ENCODE data around the gene C19orf67. TPM values are rescaled to one million over a fixed set of nuclear protein-coding genes. Genes with fewer than 3 reads are reported as not detected.
A peak's percentile ranks its signal among the peaks of the same experiment; 100 is the strongest.
"Not testable (repeated sequence)": the region's sequence is repeated elsewhere in the genome, so short reads cannot be mapped to it uniquely, and the experiment has no call there.

C19orf67 gene
- total and polyA plus RNA-seq, 12 donors = not detected

DNA sequence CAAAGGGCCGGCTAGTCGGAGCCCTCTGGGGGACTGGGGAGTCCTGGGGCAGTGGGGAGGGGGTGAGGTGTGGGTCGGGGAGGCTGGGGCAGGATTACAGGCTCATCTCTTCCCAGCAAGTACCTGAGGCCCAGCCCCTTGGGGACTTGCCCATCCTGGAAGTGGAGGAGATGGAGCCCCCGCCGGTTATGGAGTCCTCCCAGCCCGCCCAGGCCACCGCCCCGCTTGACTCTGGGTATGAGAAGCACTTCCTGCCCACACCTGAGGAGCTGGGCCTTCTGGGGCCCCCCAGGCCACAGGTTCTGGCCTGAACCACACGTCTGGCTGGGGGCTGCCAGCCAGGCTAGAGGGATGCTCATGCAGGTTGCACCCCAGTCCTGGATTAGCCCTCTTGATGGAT lies 33.6 kb downstream of the C19orf67 start:
- 72 to 87% (median 82%) methylated on average over 7 to 9 of the region's 9 CpGs; no CpG with 5 or more reads in 1 of the 4 donors for WGBS, 4 donors
- no peaks in the 10 kb centered on the region for H3K4me1 ChIP-seq (replicated peaks in 1 of 2)
- H3K4me3 ChIP-seq = no peak overlapping the region
- H3K27ac ChIP-seq = no peak overlapping the region
- H3K9me3 ChIP-seq (replicated peaks in 1 of 3) = no peaks in the 10 kb centered on the region
- H3K36me3 ChIP-seq (replicated peaks in 1 of 2) = no peaks in the 10 kb centered on the region
- intact Hi-C loops (cut with DNase I) = loop anchor here (10.0 kb wide), 2 partner anchors 167 to 457 kb away; no protein-coding TSS in a partner anchor
- no peaks in the 10 kb centered on the region for H3K27me3 ChIP-seq
- DNase-seq = no peak
- TF ChIP-seq POLR2A (IDR thresholded peaks at IDR 0.05) (no peak), CTCF (IDR thresholded peaks at IDR 0.05) (no peak)

DNA sequence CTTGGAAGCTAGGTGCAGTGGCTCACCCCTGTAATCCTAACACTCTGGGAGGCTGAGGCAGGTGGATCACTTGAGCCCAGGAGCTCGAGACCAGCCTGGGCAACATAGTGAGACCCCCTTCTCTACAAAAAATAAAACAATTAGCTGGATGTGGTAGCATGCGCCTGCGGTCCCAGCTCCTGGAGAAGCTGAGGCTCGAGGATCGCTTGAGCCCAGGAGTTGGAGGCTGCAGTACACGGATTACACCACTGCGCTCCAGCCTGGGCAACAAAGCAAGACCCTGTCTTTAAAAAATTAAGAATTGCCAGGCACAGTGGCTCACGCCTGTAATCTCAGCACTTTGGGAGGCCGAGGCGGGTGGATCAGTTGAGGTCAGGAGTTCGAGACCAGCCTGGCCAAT lies 34.6 kb downstream of the C19orf67 start:
- not testable (repeated sequence) for H3K9me3 ChIP-seq (replicated peaks in 1 of 3); H3K27me3 ChIP-seq; H3K36me3 ChIP-seq (replicated peaks in 1 of 2); H3K27ac ChIP-seq; DNase-seq; H3K4me3 ChIP-seq; H3K4me1 ChIP-seq (replicated peaks in 1 of 2)
- WGBS, 4 donors = 63 to 88% (median 87%) methylated on average over 4 to 11 of the region's 11 CpGs
- intact Hi-C loops (cut with DNase I) = loop anchor here (10.0 kb wide), 2 partner anchors 166 to 456 kb away; no protein-coding TSS in a partner anchor

DNA sequence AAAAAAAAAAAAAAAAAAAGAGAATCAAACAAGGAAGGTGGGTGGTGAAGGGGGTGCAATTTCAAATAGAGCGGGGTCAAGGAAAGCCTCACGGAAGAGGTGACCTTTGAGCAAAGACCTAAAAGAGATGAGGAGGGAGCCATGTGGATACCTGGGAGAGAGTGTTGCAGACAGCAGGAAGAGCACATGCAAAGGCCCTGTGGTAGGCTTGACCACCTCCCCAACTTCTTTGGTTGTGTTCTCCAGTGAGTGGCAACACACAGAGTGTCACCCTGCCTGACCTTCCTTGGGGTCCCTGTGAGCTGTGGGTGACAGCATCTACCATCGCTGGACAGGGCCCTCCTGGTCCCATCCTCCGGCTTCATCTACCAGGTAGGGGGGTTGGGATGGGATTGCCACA lies 35.1 kb downstream of the C19orf67 start:
- Histone ChIP-seq H3K9me3 (replicated peaks in 1 of 3) (no peaks in the 10 kb centered on the region), H3K27ac (no peak overlapping the region), H3K36me3 (replicated peaks in 1 of 2) (no peaks in the 10 kb centered on the region), H3K4me1 (replicated peaks in 1 of 2) (no peaks in the 10 kb centered on the region), H3K27me3 (no peaks in the 10 kb centered on the region), H3K4me3 (no peak overlapping the region)
- intact Hi-C loops (cut with DNase I) = loop anchor here (10.0 kb wide), 2 partner anchors 166 to 456 kb away; no protein-coding TSS in a partner anchor
- TF ChIP-seq CTCF (IDR thresholded peaks at IDR 0.05) = no peak
- no peak for DNase-seq
- WGBS, 4 donors = 91 to 93% (median 92%) methylated on average over 3 to 4 of the region's 4 CpGs

DNA sequence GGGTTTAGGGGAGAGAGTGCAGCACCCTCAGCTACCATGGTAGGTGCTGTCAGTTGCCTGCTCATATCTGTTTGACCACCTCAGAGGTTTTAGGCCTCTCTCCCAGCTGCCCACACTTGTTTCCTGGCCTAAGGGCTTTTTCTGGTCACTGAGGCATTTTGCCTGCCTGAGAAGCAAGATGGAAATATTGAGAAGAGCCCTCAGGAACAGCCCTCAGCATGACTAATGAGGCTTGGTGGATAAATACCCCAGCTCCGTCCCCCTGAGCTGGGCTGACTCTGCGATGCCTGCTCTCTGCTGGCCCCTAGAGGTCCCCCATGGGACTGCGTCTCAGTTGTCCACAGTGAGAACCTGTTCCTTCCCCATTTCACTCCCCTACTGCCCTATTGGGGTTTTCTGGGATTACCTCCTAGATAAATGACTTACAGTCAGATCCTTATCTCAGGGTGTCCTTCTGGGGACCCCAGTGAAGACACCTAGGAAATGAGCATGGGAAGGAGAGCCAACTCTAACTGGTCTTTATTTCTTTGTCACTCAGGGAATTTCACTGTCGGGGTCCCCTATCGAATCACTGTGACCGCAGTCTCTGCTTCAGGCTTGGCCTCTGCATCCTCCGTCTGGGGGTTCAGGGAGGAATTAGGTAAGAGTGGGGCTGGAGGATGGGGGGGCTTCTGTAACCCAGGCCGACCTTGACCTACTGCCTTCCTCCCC lies 37.0 kb downstream of the C19orf67 start:
- no peaks in the 10 kb centered on the region for H3K27me3 ChIP-seq
- no peaks in the 10 kb centered on the region for H3K36me3 ChIP-seq (replicated peaks in 1 of 2)
- no peak overlapping the region for H3K27ac ChIP-seq
- H3K4me3 ChIP-seq = no peak overlapping the region
- WGBS, 4 donors = 66 to 74% (median 69%) methylated on average over 7 to 8 of the region's 8 CpGs
- no peaks in the 10 kb centered on the region for H3K4me1 ChIP-seq (replicated peaks in 1 of 2)
- intact Hi-C loops (cut with DNase I) = loop anchor here in 1 of 2 donors (10.0 kb wide), 1 partner anchor 164 kb away; no protein-coding TSS in a partner anchor
- DNase-seq = peak; percentile 42 to 70 (median 52)
- TF ChIP-seq CTCF (IDR thresholded peaks at IDR 0.05) = peak; percentile 43 to 79 (median 64)
- TF ChIP-seq POLR2A (IDR thresholded peaks at IDR 0.05) = no peak
- no peaks in the 10 kb centered on the region for H3K9me3 ChIP-seq (replicated peaks in 1 of 3)

DNA sequence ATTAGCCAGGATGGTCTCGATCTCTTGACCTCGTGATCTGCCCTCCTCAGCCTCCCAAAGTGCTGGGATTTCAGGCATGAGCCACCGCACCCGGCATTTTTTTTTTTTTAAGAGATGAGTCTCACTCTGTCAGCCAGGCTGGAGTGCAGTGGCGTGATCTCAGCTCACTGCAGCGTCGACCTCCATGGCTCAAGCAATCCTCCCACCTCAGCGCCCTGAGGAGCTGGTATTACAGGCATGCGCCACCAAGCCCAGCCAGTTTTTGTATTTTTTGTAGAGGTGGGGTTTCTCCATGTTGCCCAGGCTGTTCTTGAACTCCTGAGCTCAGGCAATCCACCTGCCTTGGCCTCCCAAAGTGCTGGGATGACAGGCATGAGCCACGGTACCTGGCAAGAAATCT lies 37.7 kb downstream of the C19orf67 start:
- not testable (repeated sequence) for H3K4me1 ChIP-seq (replicated peaks in 1 of 2)

More for the DNA sequence above, 37.7 kb downstream of the C19orf67 start:
- not testable (repeated sequence) for H3K27ac ChIP-seq; H3K4me3 ChIP-seq; H3K36me3 ChIP-seq (replicated peaks in 1 of 2); DNase-seq; H3K27me3 ChIP-seq; H3K9me3 ChIP-seq (replicated peaks in 1 of 3)
- intact Hi-C loops (cut with DNase I) = loop anchor here in 1 of 2 donors (10.0 kb wide), 1 partner anchor 163 kb away; no protein-coding TSS in a partner anchor
- WGBS, 4 donors = 95 to 99% (median 97%) methylated on average over 6 to 10 of the region's 10 CpGs
